HG03135 (cell line): ENCODE measurements around the gene EI24.

Source experiments
- ATAC-seq: cut with Tn5 transposase; IDR thresholded peaks from one replicate; pipeline ENCODE4 v1.9.1; 2021; ENCODE audit warnings: mild to moderate bottlenecking, moderate library complexity; ENCODE audit not compliant: unreplicated experiment

EI24 gene

GRCh38 chr11:125626288-125626950 is 57.1 kb downstream of the EI24 start:
- peak; percentile 42 for ATAC-seq

- no peak for ATAC-seq
These were observed 58.1 kb downstream of the EI24 start for GRCh38 chr11:125627236-125627910.
